Stimulated activated CD4-positive, alpha-beta T cell treated with anti-CD3 and anti-CD28 coated beads, Interleukin-4, amount 100 ng/mL, for 24 hours (primary cell): Measurements from ENCODE around the gene ATP6V0D1.
A peak's percentile ranks its signal among the peaks of the same experiment; 100 is the strongest.

Experiments
- DNase-seq: peaks from one replicate; pipeline ENCODE4 v3.0.0-alpha.2; 2020

Gene ATP6V0D1

GRCh38 chr16:67460961-67461360, 20.0 kb downstream of the ATP6V0D1 start:
- no peak for DNase-seq

DNA sequence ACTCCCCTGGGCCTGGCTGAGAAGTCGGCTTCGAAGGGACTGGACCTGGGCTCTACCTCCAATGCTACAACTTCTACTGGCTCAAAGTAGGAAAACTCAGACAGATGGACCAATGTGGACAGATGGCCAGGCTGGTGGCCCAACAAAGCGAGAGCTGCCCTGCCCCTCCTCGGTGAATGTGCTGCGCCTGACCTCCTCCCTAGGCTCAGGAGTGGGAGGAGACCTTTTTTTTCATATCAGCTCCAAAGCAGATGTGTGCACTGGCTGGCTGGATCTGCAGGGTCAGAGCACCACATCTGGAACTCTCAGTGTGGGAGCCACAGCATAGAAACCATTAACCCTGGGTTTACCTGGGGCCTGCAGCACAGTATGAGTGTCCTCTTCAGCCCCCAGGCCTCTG, 20.8 kb downstream of the ATP6V0D1 start:
- no peak for DNase-seq

- no peak for DNase-seq
These were observed 21.2 kb downstream of the ATP6V0D1 start for GRCh38 chr16:67459861-67460150.

- no peak for DNase-seq
These were observed 21.7 kb downstream of the ATP6V0D1 start for GRCh38 chr16:67459066-67459860.

GRCh38 chr16:67458121-67458641, 22.8 kb downstream of the ATP6V0D1 start:
- DNase-seq = no peak

DNA sequence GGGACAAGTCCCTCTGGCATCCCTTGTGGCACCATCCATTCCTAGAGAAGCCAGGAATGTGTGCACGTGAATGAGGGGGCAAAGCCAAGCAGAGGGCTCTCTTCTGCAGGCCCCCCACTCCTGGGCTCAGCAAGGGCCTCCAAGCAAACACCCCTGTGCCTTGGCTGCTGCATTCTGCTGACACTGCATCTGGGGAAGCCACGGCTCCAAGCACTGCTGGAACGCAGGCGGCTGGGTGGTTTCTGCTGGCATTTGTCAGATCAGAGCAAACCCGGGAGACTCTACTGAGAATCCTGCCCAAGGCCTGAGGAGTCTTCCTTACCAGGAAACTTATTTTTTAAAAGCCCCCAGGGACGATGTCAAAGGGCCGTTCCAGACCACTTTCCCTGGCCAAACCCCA, 23.3 kb downstream of the ATP6V0D1 start:
- DNase-seq = no peak

DNA sequence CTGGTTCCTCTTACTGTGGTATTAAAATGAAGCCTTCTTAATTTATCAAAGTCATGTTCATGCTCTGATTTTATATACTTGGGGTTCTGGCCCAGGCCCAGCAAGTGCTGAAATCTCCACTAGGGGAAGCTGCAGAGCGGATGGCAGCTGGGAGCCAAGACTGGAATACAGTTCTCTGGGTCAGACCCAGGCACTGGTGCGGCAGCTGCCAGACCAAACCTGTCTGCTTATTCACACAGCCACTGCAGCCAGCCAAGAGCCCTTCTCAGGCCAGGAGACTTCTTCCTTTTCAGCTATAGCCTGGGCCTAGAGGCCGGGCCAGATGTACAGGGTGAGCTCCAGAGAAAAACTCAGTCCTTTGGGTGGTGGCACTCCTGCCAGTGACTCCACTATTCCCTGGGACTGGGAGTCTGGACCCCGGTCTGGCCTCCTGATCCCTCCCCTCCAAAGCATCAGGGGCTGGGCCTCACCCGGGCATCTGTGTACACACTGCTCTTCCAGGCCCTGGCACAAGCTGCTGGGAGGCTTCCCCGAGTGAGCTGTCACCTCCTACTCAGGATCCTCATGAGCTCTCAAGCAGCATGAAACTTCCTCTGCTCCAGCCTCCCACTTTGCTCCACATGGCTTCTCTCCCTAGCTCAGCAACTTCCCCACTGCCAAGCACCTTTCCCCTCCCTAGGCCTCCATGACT, 24.4 kb downstream of the ATP6V0D1 start:
- no peak for DNase-seq

- DNase-seq = no peak
These were observed 26.1 kb downstream of the ATP6V0D1 start for GRCh38 chr16:67454852-67455251.

DNA sequence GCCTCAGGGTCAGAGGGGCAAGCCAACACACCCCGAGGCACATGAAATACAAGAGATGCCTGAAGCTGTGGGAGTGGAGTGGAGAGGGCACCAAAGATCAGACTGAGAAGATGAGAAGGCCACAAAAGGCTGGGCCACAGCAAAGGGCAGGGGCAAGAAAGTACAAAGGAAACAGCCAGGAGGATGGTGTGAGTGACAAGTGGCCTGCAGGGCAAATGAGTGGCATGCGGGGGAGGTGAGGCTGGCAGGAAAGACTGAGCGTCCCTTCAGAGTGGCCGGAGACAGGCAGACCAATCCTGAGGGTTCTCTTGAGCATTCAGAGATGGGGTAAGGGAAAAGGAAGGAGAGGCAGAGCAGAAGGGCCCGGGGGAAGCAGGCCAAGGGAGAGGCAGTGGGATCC, 26.9 kb downstream of the ATP6V0D1 start:
- DNase-seq = no peak

- DNase-seq = no peak
These were observed 29.1 kb downstream of the ATP6V0D1 start for GRCh38 chr16:67451704-67452435.

DNA sequence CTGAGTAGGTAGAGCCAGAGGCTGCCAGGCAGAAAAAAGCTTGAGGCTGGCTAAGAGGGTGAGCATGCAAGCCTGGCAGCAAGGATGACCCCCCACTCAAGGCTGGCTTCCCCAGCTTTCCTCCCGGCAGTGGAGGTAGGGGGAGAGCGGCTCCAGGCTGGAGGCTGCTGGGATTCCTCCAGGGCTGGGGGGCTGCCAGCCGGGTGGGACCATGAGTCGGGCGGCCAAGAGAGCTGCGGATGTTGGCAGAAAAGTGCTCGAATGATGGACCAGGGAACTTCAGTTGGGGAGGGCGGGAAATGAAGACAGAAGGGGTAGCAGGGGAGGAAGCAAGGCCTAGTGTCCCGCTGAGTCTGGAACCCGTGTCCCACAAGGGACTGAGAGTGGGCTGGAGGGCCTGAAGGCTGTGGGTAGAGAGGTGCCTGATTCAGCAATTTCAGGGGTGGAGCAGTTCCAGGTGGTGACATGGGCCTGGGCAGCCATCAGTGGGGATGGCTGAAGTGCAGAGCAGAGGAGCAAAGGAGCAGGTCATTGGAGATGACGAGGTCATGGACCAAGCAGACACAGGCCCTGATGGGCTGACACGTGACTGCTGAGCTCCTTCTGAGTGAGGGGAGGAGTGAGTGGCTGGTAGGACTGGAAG, 29.8 kb downstream of the ATP6V0D1 start:
- no peak for DNase-seq

- no peak for DNase-seq
These were observed 31.2 kb downstream of the ATP6V0D1 start for GRCh38 chr16:67449739-67450138.

DNA sequence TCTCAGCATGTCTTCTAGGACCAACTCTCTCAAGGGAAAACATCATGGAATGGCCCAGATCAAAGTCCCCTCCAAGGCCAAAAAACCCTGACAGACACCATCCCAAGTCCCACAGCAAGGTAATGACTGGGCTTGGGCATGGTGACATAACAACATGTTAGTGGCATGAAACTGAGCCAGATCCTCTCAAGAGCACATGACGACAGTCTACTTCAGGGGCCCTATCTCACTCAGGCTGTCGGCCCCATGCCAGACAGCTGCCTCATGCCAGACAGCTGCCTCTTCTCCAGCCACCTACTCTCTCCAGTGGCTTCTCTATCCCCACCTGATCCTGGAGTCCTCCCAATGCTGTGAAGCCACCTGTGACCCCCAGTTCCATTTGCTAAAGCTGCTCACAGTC, 31.6 kb downstream of the ATP6V0D1 start:
- DNase-seq = no peak

DNA sequence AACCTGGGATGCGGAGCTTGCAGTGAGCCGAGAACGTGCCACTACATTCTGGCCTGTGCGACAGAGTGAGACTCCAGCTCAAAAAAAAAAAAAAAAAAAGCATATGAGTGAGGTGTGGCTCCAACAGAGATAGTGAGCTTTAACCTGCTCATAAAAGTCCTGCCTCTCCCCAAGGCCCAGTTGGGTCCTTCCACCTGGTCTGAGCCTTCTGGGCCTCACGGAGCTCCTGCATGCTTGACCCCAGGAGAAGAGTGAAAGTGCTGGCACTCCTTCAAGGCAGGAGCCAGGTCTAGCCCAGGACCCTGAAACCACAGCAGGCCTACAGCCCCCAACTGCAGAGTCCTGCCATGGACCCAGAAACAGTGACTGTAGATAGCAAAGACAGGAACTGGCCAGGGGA, 32.4 kb downstream of the ATP6V0D1 start:
- DNase-seq = no peak

DNA sequence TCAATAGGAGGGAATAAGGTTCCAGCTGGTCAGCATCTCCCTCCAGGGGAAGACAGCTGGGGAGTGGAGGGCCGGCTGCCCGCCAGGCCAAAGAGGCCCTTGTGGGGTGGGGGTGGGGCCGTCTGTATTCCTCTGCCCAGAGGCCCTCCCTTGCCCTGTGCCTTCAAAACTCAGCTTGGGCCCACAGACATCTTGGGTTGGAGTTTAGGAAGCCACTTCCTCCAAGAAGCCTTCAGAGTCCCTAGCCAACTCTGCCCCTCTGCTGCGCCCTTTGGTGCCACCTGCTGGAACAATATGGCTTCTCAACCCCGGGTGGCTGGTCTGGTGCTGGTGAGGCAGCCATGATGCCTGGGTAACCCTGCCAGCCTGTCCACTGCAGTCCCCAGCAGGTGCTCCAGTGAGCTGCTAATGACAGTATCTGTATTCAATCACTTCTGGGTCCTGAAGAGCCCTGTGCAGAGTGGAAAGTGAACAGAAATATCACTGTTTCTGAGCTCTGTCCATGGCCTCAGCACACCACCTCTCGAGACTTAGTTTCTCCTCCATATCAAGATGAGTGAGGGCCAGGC, 33.4 kb downstream of the ATP6V0D1 start:
- peak; percentile 78 for DNase-seq

- DNase-seq = no peak
These were observed 33.9 kb downstream of the ATP6V0D1 start for GRCh38 chr16:67446968-67447507.

DNA sequence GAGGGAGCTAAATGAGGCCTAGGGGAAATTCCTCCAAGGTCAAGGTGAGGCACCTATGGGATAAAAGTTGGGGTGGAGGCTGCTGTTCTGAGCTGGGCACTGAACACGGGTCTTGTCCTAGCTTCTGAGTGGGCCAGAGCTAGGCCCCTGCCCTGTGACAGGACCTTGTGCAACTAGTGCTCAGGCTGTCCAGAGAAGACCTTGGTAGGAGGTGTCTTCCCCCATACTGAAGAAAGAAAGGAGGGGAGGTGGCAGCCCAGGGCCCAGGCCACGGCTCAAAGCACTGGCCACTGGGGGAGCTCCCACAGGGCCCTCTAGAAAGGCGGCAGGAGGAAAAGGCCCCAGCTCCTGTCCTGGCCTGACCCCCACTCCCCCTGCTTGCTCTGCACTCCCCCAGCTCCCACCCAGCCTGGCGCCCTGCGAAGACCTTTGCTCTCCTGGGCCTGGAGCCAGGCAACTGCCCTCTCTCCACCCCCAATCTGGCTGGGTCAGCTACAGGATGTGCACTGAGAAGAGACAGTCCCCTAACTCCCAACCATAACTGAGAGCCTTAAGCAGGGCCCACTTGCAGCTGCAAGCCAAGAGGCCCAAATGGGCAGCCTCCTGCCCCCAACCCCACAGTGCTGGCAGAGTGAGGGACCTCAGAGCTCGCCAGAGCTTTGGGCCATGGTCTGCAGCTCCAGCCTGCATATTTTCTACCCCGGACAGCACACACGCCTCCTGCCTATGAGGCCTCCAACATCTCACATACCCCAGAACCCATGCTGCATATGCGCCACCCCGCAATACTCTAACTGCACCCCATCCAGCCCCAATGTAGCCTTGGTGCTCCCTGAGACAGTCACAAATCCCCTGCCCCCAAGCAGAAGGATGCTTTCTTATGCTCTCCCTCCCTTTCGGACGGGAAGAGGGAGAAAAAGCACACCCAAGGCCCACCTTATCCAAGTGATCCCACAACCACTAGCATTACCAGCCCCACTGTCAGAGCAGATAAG, 34.7 kb downstream of the ATP6V0D1 start:
- no peak for DNase-seq

GRCh38 chr16:67445441-67445912, 35.5 kb downstream of the ATP6V0D1 start:
- no peak for DNase-seq

GRCh38 chr16:67445126-67445426, 35.9 kb downstream of the ATP6V0D1 start:
- DNase-seq = no peak

GRCh38 chr16:67444259-67445125, 36.5 kb downstream of the ATP6V0D1 start:
- no peak for DNase-seq
